HG02840 (cell line): ENCODE data around the gene ZNF888.
A peak's percentile ranks its signal among the peaks of the same experiment; 100 is the strongest.
"Not testable (repeated sequence)": the region's sequence is repeated elsewhere in the genome, so short reads cannot be mapped to it uniquely, and the experiment has no call there.

Experiments
- ATAC-seq: cut with Tn5 transposase; IDR thresholded peaks from one replicate; pipeline ENCODE4 v1.9.1; 2021; ENCODE audit warnings: mild to moderate bottlenecking, moderate library complexity, moderate number of reproducible peaks; ENCODE audit not compliant: unreplicated experiment, low FRiP score

The ZNF888 gene

DNA sequence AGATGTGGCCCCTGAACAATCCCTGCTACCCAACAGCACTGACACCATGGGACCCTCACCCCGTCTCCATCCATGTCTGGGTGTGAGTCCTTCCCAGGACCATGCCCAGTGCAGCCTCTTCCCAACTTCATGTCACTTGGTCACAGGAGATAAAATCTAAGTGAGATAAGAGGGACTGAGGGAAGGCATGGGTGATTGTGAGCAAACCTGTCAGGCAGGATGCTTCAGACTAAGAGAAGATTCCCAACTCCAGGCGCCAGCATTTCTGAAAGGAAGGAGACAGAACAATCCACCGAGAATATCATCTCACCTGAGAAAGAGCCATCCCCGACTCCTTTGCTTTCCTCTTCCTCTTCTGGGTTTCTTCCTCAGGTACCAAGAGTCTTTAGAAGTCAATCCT is 33.3 kb downstream of the ZNF888 start:
- no peak for ATAC-seq

DNA sequence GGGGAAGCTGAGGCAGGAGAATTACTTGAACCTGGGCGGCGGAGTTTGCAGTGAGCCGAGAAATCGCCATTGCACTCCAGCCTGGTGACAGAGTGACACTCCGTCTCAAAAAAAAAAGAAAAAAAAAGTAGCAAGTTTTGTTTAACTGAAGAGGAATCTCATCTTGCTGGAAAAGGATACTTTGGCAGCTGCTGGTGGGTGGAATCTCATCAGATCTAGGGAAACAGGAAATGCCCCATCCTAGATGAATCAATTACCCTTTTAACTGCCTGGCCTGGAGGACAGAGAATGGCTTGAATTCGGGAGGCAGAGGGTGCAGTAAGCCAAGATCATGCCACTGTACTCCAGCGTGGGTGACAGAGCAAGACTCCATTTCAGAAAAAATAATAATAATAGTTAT is 34.2 kb downstream of the ZNF888 start:
- ATAC-seq: no peak

DNA sequence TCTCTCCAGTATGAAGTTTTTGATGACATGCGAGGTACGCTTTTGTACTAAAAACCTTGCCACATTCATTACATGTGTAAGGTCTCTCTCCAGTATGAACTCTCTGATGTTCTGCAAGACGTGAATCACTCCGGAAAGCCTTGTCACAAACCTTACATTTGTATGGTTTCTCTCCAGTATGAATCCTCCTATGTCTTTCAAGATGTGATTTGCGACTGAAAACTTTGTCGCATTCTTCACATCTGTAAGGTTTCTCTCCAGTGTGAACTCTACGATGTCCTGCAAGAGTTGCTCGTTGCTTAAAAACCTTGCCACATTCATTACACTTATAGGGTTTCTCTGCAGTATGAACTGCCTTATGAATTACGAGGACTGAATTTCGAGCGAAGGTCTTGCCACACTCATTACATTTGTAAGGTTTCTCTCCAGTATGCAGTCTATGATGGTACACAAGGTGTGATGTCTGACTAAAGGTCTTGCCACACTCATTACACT is 42.3 kb downstream of the ZNF888 start:
- ATAC-seq: no peak

DNA sequence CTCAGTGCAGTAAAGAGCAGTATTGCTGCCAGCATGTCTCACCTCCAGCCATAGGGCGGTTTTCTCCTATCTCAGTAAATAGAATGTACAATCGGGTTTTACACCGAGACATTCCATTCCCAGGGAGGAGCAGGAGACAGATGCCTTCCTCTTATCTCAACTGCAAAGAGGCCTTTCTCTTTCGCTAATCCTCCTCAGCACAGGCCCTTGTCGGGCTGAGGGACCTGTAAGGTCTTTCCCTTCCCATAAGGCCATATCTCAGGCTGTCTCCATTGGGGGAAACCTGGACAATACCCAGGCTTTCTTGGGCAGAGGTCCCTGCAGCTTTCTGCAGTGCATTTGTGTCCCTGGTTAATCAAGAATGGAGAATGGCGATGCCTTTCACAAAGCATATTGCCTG is 50.2 kb downstream of the ZNF888 start:
- ATAC-seq: not testable (repeated sequence)

DNA sequence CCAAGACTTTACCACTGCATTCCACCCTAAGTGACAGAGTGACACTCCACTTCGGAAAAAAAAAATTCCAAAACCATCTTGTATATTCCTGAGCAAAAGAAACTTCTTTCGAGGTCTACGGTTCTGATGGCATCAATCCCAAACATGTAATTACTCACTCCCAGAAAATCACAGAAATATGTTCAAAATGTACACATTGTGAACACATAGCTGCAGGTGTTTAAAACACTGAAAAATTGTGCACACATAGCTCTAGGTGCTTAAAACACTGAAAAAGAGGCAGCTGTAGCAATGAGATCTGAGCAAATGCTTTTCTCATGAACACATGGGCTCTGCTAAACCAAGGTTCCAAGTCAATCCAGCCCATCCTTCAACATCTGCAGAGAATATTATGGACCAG is 51.8 kb downstream of the ZNF888 start:
- ATAC-seq: no peak

DNA sequence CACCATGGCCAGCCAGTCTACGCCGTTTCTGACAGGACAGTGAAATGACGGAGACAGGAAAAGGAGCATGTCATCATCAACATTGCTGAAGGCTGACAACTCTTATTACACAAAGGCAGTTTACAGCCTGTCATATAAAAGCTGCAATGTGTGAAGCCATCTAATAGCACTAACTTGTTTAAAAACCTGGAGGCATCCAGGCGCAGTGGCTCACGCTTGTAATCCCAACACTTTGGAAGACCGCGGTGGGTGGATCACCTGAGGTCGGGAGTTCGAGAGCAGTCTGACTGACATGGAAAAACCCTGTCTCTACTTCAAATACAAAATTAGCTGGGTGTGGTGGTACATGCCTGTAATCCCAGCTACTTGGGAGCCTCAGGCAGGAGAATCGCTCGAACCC is 55.2 kb downstream of the ZNF888 start:
- not testable (repeated sequence) for ATAC-seq

DNA sequence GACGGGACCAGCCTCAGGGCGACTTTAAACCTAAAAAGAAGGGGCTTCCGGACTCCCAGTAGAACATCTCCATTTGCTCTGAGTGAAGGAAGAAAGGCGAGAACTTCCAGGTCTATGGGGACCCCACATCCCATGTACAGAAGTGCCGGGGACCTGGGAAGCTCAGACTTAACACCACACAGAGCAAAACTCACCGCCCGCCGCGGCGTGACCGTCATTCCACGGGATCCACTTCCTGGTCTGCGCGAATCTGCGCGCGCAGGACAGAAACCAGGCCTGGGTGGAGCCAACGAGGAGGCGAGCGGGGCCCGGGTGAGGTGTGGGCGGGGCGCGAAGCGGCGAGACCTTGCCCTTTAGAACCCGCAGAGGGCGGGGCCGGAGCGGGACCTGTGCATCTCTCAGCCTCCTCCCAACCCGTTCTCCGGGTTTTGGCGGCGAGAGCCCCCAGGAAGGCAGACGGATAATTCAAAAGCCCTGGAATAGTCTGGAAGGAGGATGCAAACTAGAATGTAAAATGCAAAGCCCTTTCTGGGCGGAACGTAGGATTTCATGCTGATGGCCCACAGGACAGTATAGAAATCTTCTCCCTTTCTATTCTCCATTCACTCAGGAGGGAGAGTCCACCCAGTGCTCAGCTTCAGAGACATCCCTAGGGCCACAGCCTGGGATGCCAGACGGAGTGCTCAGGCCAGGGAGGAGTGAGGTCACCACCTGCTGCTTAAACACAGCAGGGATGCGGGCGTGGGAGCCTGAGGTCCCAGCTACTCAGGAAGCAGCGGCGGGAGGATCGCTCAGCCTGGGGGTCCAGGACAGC is 65.6 kb downstream of the ZNF888 start, which contains the start of gene ZNF468:
ZNF468 (minus strand) TSS at position 242 of the 814 bp plus-strand sequence. CDS start 3,347 bp downstream, outside the sequence.
- ATAC-seq: peak; percentile 94

DNA sequence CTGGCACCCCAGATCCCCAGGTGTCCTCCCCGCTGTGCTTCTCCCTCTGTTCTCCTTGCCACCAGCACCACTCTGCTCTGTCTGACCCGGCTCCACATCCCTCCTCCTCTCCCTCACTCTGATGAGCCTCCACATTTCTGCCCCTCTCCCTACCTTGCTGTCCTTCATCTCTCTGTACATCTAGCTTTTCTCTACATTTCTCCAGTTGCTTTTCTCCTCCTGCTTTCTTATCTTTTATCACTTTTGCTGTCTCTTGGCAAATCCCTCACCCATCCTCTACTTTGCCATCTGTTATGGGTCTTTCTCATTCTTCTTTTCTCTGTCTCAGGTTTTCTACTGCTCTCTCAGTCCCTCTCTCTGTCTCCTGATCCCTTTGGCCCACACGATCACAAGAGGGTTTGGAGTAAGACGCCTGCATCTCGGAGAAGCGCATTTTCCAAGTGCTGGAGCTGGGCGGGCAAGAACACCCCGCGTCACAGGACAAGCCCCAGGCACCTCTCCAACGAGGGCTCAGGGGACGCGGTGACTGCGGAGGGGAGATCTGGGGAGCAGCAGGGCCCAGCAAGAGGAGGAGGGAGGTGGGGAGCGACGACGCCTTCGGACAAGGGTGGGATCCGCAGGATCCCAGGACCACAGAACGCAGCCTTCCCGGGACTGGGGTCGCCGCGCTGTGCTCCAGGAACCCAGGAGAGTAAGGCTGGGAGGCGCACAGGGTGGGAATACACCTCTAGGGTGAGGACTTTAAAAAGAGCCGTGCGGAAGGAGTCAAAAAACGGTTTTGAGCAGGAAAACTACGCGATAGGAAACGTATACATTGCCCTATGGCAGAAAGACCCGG is 66.5 kb downstream of the ZNF888 start:
- ATAC-seq: not testable (repeated sequence)
